Activated T-cell treated with anti-CD3 and anti-CD28 coated beads for 1 hour (primary cell): ENCODE data around the gene APPBP2.

Experiments
- DNase-seq: peaks from one replicate; pipeline ENCODE4 v3.0.0-alpha.2; 2020; ENCODE audit warnings: low read depth

APPBP2 gene

GRCh38 chr17:60393840-60394723 lies 132.0 kb downstream of the APPBP2 start:
- DNase-seq = no peak
